ENCODE measurements around the gene GEMIN5. TPM values are rescaled to one million over a fixed set of nuclear protein-coding genes. Genes with fewer than 3 reads are reported as not detected.
A peak's percentile ranks its signal among the peaks of the same experiment; 100 is the strongest.

The GEMIN5 gene
- total and polyA plus RNA-seq, 2 of the 13 experiments (the other 11 are each of a cell fraction or from before 2014, with no cell fraction given) = 6.6 to 28.6 TPM

DNA sequence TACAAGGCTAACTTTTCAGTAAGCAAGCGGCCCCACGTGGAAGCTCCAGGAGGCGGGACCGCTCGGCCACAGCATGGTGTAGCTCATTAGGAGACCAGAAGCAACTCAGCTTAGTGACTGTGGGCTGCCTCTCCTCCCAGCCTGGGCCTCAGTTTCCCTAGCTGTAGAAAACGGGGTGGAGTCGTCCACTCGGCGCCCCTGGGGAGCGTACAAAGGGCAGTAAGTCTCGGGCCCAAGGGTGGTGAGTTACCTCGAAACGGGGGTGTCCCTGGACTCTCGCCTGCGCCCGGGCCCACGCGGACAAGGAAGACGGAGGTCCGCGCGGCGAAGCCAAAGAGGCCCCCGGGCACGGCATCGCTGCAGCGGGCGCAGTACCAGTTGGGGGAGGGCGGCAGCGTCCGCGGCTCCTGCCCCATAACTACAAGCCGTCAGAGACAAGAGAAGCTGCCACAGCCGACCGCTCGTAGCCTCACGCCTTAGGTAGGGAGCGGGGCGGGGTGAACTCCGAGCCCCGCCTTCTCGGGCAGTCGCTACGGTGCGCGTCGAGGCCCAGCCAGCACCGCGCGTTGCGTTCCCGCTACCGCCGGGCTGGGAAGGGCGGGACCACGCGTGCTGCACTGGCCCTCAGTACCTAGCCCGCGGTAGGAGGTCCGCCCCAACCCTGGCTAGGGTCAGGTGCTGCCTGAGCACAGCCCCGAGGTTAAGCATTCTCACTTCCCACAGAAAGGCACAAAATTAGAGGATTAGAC is at the start of gene GEMIN5 (continued):
- TF ChIP-seq GRHL1 (CRISPR knock-in tag; conservative IDR thresholded peaks at IDR 0.05) = no peak
- TF ChIP-seq E2F2 (CRISPR knock-in tag; IDR thresholded peaks at IDR 0.05; ENCODE audit: borderline replicate concordance) = 0 out of 2 replicates have a peak, but pooled peaks have one; percentile 24
- peak; percentile 74 for TF ChIP-seq FOXK1 (CRISPR knock-in tag; IDR thresholded peaks at IDR 0.05; ENCODE audit: borderline replicate concordance, low read depth)
- no peak for TF ChIP-seq PREB (CRISPR knock-in tag; IDR thresholded peaks at IDR 0.05)
- TF ChIP-seq MXD3 (CRISPR knock-in tag; IDR thresholded peaks at IDR 0.05) = peak; percentile 77
- TF ChIP-seq FIP1L1 (IDR thresholded peaks at IDR 0.05; ENCODE audit: borderline replicate concordance, insufficient read depth, low read depth, low read length) = no peak
- TF ChIP-seq ZNF205 (CRISPR knock-in tag; IDR thresholded peaks at IDR 0.05) = 0 out of 2 replicates have a peak, but pooled peaks have one; percentile 71
- TF ChIP-seq, protein P1, sequence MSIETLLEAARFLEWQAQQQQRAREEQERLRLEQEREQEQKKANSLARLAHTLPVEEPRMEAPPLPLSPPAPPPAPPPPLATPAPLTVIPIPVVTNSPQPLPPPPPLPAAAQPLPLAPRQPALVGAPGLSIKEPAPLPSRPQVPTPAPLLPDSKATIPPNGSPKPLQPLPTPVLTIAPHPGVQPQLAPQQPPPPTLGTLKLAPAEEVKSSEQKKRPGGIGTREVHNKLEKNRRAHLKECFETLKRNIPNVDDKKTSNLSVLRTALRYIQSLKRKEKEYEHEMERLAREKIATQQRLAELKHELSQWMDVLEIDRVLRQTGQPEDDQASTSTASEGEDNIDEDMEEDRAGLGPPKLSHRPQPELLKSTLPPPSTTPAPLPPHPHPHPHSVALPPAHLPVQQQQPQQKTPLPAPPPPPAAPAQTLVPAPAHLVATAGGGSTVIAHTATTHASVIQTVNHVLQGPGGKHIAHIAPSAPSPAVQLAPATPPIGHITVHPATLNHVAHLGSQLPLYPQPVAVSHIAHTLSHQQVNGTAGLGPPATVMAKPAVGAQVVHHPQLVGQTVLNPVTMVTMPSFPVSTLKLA (IDR thresholded peaks at IDR 0.05) = peak; percentile 69
- TF ChIP-seq, protein P2, sequence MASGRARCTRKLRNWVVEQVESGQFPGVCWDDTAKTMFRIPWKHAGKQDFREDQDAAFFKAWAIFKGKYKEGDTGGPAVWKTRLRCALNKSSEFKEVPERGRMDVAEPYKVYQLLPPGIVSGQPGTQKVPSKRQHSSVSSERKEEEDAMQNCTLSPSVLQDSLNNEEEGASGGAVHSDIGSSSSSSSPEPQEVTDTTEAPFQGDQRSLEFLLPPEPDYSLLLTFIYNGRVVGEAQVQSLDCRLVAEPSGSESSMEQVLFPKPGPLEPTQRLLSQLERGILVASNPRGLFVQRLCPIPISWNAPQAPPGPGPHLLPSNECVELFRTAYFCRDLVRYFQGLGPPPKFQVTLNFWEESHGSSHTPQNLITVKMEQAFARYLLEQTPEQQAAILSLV (CRISPR knock-in tag; IDR thresholded peaks at IDR 0.05; ENCODE audit: borderline replicate concordance) = peak; percentile 67; the same call in 1 of the 2 replicates
- peak; percentile 93 for TF ChIP-seq GATAD1 (CRISPR knock-in tag; IDR thresholded peaks at IDR 0.05)
- TF ChIP-seq TFE3 (CRISPR knock-in tag; IDR thresholded peaks at IDR 0.05) = 0 out of 2 replicates have a peak, but pooled peaks have one; percentile 41
- no peak for TF ChIP-seq ZFP37 (CRISPR knock-in tag; IDR thresholded peaks at IDR 0.05; ENCODE audit: borderline replicate concordance)
- TF ChIP-seq SOX13 (IDR thresholded peaks at IDR 0.05) = no peak; the same call in 1 of the 2 replicates
- peak in 1 of 2 experiments; percentile 45; a peak in 2 of 4 replicates for TF ChIP-seq SOX13 (CRISPR knock-in tag; conservative IDR thresholded peaks at IDR 0.05 in 1 of 2, IDR thresholded peaks at IDR 0.05 in 1 of 2)
- TF ChIP-seq ZNF724P (CRISPR knock-in tag; IDR thresholded peaks at IDR 0.05; ENCODE audit: borderline replicate concordance) = no peak
- TF ChIP-seq, protein P3, sequence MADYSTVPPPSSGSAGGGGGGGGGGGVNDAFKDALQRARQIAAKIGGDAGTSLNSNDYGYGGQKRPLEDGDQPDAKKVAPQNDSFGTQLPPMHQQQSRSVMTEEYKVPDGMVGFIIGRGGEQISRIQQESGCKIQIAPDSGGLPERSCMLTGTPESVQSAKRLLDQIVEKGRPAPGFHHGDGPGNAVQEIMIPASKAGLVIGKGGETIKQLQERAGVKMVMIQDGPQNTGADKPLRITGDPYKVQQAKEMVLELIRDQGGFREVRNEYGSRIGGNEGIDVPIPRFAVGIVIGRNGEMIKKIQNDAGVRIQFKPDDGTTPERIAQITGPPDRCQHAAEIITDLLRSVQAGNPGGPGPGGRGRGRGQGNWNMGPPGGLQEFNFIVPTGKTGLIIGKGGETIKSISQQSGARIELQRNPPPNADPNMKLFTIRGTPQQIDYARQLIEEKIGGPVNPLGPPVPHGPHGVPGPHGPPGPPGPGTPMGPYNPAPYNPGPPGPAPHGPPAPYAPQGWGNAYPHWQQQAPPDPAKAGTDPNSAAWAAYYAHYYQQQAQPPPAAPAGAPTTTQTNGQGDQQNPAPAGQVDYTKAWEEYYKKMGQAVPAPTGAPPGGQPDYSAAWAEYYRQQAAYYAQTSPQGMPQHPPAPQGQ (CRISPR knock-in tag; IDR thresholded peaks at IDR 0.05; ENCODE audit: borderline replicate concordance) = no peak

All from HepG2 (cell line).